NCI-H82 (cell line): ENCODE measurements around the gene ELK3.

Experiments
- DNase-seq: peaks from one replicate; lab custom pipeline; 2025; lab: John Stamatoyannopoulos, UW

ELK3 gene

GRCh38 chr12:96235484-96235826 lies 41.3 kb downstream of the ELK3 start:
- peak; percentile 17 for DNase-seq

GRCh38 chr12:96236221-96236822 lies 42.1 kb downstream of the ELK3 start:
- DNase-seq = no peak

- no peak for DNase-seq
Observed at GRCh38 chr12:96237035-96237434, 42.9 kb downstream of the ELK3 start.

GRCh38 chr12:96237465-96238077 lies 43.4 kb downstream of the ELK3 start:
- no peak for DNase-seq

- DNase-seq = no peak
Observed at GRCh38 chr12:96238336-96239047, 44.3 kb downstream of the ELK3 start.

- peak; percentile 15 for DNase-seq
Observed at GRCh38 chr12:96239711-96240635, 45.8 kb downstream of the ELK3 start.

- no peak for DNase-seq
Observed at GRCh38 chr12:96240656-96241055, 46.5 kb downstream of the ELK3 start.

- DNase-seq = no peak
Observed at GRCh38 chr12:96241431-96241830, 47.3 kb downstream of the ELK3 start.

GRCh38 chr12:96241846-96242256 lies 47.7 kb downstream of the ELK3 start:
- DNase-seq = no peak

- no peak for DNase-seq
Observed at GRCh38 chr12:96242597-96242996, 48.4 kb downstream of the ELK3 start.

- no peak for DNase-seq
Observed at GRCh38 chr12:96244826-96245225, 50.7 kb downstream of the ELK3 start.

GRCh38 chr12:96246926-96247505 lies 52.8 kb downstream of the ELK3 start:
- no peak for DNase-seq

GRCh38 chr12:96247563-96247962 lies 53.4 kb downstream of the ELK3 start:
- DNase-seq = no peak

- DNase-seq = peak; percentile 31
Observed at GRCh38 chr12:96248136-96248931, 54.2 kb downstream of the ELK3 start.

- peak; percentile 74 for DNase-seq
Observed at GRCh38 chr12:96249196-96250118, 55.3 kb downstream of the ELK3 start.

GRCh38 chr12:96250119-96250685 lies 56.0 kb downstream of the ELK3 start:
- DNase-seq = no peak

- no peak for DNase-seq
Observed at GRCh38 chr12:96255077-96255476, 60.9 kb downstream of the ELK3 start.

- DNase-seq = no peak
Observed at GRCh38 chr12:96256672-96257361, 62.6 kb downstream of the ELK3 start.

GRCh38 chr12:96257550-96258103 lies 63.5 kb downstream of the ELK3 start:
- no peak for DNase-seq
